Inferior parietal cortex (tissue), 1 donor: ENCODE results near the gene C11orf24.
"Not testable (repeated sequence)": the region's sequence is repeated elsewhere in the genome, so short reads cannot be mapped to it uniquely, and the experiment has no call there.

Experiments
- DNase-seq: peaks from one replicate; pipeline ENCODE4 v3.0.0-alpha.2; 2016; ENCODE audit errors: extremely low spot score

Gene C11orf24

GRCh38 chr11:68299517-68299879 lies 27.7 kb upstream of the C11orf24 start:
- DNase-seq = not testable (repeated sequence)

DNA sequence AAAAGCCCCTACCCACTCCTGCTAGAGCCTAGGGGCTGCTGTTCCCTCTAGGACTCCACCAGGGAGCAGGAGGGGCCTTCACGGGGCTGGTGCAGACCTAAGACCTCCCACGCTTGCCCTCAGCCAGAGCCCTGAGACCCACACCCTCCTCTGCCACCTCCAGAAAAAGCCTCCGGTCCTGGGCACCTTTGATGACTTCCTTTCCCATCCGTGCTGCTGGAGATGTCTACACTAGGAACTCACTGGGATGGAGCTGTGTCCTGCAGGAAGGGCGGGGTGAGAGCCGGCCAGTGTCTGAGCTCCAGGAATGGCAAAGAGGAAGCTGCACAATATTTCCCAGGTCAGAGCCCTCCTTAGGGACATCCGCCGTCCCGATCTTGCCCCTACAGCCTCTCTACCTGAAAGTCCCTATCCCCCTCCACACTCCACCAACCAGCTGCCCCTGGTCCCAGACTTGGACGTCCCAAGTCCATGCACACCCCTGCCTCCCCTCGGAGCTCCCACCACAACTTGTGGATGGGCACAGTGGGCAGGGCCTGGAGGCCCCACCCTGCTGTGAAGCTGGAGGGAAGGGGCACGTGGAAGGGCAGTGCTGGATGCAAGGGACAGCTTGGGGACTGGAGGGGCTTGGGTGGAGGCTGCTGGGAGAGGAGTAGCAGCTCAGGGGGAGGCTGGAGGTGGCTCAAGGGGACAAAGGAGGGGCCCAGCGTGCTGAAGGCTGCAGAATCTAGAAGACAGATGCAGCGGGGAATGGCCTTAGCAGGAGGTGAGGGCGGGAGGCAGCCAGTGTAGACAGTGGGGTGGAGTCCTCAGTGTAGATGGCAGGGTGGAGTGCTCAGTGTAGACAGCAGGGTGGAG lies 27.1 kb upstream of the C11orf24 start:
- no peak for DNase-seq

GRCh38 chr11:68297812-68298658 lies 26.3 kb upstream of the C11orf24 start:
- DNase-seq = peak; percentile 77

DNA sequence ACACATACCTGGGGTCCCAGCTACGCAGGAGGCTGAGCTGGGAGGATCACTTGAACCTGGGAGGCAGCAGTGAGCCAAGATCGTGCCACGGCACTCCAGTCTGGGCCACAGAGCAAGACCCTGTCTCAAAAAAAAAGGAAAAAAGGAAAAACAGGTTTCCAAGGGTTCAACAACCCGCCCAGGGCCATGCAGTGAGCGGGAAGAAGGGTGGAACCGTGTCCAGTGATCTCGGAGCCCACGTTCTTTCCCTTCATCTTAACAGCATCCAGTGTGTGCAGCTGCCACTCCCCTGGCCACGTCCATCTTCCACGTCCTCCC lies 25.7 kb upstream of the C11orf24 start:
- DNase-seq = no peak

GRCh38 chr11:68297052-68297378 lies 25.2 kb upstream of the C11orf24 start:
- DNase-seq = no peak

DNA sequence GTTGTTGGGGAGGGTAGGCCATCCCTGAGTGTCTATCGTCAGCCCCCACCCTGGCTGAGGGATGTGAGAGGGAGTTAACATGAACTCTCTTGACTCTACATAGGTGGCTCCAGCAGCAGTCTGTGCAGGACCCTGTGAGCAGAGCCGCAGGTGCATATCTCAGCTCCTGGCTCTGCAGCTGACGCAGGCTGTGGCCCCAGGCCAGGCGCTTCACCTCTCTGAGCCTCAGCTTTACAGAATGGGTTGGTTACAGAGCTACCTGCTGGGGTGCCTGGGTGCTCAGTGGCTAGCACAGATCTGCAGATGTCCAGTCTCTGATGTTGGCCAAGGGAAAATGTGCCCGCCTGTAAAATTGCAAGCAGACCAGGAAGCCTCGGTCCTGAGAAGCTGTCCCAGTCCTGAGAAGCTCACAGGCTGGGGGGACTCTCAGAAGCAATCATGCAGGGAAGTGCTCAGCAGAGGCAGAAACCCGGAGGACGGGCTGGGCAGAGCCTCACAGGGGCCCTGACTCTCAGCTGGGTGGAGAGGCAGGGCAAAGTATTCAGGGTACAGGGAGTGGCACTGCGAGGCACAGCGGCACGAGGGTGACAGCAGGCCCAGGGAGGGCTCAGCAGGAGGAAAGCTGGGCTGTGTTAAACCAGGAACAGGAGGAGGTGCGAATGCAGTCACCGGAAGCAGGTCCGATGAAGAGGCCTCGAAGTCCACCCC lies 24.7 kb upstream of the C11orf24 start:
- no peak for DNase-seq

GRCh38 chr11:68295940-68296339 lies 24.2 kb upstream of the C11orf24 start:
- no peak for DNase-seq

- DNase-seq = no peak
Observed at GRCh38 chr11:68295271-68295670, 23.5 kb upstream of the C11orf24 start.

- no peak for DNase-seq
Observed at GRCh38 chr11:68293708-68294107, 21.9 kb upstream of the C11orf24 start.

DNA sequence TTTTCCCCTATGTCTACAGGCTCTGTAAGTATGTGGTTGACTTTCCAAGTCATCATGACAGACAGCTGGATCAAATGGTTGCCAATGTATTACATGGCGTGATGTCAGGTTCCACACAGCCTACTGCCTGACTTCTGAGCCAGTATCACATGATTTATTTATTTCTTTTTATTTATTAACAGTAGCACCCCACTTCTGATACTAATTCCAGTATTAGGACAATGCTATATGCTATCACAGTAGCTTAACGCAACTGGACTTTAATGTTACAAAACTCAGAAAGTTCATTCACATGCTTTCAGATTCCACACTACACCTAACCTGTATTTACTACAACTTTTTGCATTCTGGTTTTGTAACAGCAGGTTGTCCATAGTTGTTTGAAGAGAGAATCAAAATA lies 17.7 kb upstream of the C11orf24 start:
- DNase-seq = no peak

- no peak for DNase-seq
Observed at GRCh38 chr11:68287419-68287818, 15.6 kb upstream of the C11orf24 start.

GRCh38 chr11:68284588-68284987 lies 12.8 kb upstream of the C11orf24 start:
- DNase-seq = not testable (repeated sequence)

DNA sequence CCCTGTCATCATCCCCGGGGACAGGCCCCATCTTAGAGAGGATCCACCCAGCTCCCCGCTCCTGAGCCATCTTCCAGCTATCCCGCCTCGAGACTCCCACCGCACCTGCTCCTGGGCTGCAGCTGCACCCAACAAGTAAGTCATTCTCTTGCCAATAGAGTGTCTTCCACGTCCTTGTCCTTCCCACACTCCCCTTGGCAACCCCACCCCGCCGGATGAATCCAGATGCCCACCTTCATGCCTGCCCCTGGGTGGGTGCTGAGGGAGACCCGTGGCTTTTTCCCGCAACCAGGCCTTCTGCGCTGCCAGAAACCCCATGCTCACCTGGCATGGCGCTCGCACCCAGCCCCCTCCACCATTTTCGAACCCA lies 11.1 kb upstream of the C11orf24 start:
- DNase-seq = no peak

- DNase-seq = no peak
Observed at GRCh38 chr11:68282141-68282860, 10.5 kb upstream of the C11orf24 start.

DNA sequence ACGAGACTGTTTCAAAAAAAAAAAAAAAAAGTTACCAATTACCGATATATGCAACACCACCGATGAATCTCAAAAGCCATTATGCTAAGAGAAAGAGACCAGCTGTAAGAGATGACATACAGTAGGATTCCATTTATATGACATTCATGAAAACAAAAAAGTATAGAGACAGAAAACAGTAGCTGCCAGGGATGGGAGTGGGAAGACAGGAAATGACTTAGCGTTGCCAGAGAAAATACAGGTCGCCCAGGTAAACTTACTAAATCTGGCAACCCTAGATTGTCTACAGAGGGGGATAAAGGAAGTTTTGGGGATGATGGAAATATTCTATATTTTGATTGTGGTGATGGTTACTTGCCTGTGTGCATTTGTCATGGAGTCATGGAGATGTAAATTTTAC lies 7.9 kb upstream of the C11orf24 start:
- no peak for DNase-seq

GRCh38 chr11:68276861-68277260 lies 5.1 kb upstream of the C11orf24 start:
- DNase-seq = no peak

DNA sequence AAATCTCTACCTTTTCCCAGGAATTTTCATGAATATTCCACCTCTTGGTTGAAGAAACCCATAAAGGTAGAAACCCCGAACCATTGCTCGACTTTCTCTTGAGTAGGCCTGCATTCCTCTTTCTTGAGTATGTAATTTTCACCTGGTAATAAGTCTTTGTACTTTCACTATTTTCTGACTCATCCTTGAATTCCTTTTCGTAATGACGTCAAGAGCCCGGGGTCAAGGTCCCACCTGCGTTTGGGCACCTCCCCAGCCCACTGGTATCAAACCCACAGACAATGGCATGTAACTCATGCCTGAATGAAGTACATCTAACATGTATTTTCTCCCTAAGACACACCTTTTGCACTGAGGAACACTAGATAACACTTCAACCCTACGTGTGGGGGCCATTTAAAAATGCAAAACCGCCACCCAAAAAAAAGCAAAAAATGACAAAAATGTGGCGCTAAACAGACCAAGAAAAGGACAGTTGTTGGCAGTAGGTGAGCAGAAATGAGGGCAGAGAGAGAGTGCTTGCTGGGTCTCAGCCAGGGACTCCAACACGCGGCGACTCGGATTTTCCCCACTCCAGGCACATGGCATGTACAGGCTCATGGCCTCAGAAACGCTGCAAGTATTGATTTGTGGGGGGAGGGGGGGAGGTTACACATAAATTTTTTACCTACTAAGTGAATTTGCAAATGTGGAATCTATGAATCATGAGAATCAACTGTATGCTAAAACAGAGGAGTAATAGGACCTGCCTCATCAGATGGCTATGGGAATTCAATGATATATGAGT lies 4.1 kb upstream of the C11orf24 start:
- DNase-seq = no peak

GRCh38 chr11:68274306-68274705 lies 2.5 kb upstream of the C11orf24 start:
- DNase-seq = no peak

DNA sequence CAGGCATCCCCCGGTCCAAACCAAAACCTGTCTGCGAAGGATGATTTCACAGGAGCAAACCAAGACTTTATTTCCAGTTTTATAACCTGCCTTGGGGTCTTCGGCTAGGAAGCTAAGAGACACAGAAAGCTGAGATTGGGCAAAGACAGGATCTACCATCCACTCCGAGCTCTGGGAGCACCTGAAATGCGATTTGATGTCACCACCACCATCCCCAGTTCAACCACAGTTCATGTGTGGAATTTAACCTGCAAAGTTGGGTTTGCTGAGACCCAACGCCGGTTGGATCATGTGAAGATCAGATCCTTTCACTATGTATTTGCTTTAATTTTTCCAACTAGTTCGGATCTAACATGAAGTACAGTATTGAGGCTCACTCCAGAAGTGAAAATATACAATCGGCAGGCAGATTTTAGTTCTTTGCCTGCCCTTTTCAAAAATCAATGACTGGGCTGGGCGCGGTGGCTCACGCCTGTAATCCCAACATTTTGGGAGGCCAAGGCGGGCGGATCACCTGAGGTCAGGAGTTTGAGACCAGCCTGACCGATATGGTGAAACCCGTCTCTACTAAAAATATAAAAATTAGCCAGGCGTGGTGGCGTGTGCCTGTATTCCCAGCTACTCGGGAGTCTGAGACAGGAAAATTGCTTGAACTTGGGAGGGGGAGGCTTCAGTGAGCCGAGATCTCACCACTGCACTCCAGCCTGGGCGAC lies 1.4 kb upstream of the C11orf24 start:
- DNase-seq = no peak

DNA sequence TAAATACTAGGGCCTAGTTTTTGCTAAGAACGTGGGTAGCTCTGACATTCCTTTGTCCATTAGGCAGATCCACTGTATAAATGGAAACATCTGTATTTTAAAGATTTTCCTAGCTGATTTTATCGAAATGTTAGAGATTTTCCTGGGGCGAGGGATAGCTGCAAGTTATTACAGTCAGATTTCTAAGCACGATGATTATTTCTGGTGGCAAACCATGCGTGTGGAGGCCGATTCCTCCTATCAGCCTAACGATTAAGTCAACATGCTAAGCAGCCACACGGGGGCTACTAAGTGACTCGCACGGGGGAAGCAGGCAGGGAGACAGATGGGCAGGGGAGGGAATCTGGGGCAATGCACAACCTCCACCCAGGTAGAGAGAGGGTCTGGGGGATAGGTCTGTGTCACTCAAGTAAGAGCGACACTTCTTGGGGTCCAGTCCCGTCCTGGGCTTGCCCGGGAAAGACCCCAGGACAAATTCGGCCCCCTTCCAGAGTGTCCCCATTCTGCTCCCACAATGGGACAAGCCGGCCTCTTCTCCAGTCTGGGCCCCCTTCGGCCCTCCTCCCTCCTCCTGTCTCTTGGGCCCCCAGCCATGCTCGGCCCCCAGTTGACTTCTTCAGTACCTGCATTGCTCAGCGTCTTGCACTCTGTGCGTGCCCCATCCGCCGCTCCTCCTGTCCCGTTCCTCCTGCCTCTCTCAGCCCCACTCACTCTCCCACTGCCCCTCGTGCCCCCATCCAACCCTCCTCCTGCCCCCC lies 571 bp downstream of the C11orf24 start:
- DNase-seq = peak; percentile 43
